Posterior cingulate gyrus (tissue), 11 donors: ENCODE measurements around the gene NPM1.

ENCODE experiments used
- DNase-seq, 10 donors: peaks; one replicate each; pipeline versions ENCODE4 v3.0.0 to v3.0.0-alpha.2; 2020 to 2021; ENCODE audit warnings: mixed read lengths in 3 of 10
- intact Hi-C: fragments of 100-400 bp; cut with DNase I; formaldehyde crosslinking; loops from one replicate; pipeline ENCODE4 v1.15.1; 2023

The NPM1 gene

GRCh38 chr5:171422902-171423663, 35.4 kb downstream of the NPM1 start:
- peak in 3 of 10 donors; percentile 44 to 75 (median 53) for DNase-seq
- intact Hi-C loops = no loop called here

DNA sequence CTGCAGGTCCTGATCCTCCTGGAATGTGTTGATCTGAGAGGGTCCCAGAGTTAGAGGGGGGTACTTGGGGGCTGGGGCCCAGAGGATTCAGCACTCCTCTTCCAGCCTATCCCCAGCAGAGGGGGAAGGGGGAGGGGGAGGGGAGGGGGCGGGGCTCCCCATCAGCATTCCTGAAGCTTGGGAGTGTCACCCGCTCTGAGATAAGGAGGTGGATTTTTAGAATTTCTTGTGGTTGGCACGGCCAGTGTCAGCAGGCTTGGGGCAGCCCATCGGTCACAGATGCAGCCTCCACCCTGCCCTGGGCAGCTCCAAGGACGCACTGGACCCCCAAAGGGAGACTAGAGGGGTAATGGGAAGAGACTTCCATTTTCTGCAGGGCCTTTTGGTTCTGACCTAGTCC, 37.1 kb downstream of the NPM1 start:
- peak in 3 of 10 donors; percentile 38 to 57 (median 39) for DNase-seq
- intact Hi-C loops = no loop called here

DNA sequence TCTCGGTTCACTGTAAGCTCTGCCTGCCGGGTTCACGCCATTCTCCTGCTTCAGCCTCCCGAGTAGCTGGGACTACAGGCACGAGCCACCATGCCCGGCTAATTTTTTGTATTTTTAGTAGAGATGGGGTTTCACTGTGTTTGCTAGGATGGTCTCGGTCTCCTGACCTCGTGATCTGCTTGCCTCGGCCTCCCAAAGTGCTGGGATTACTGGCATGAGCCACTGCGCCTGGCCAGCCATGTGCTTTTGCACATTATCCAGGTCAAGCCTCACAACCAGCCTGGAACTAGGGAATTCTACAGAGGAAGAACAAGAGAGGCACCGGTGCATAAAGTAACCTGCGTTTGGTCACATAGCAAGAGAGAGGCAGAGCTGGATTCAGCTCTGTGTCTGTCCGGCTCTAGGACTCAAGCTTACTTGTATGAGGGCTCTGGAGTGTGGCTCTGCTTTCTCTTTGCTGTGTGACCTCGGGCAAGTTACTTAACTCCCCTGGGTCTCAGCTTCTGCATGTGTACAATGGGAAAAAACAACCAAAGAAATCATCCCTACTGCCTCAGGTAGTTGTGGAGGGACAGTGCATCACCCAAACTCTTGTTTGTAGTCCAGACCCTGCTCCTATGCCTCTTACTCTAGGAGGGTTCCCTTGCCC, 38.1 kb downstream of the NPM1 start:
- intact Hi-C loops = no loop called here
- peak in 3 of 10 donors; percentile 15 to 37 (median 35) for DNase-seq

DNA sequence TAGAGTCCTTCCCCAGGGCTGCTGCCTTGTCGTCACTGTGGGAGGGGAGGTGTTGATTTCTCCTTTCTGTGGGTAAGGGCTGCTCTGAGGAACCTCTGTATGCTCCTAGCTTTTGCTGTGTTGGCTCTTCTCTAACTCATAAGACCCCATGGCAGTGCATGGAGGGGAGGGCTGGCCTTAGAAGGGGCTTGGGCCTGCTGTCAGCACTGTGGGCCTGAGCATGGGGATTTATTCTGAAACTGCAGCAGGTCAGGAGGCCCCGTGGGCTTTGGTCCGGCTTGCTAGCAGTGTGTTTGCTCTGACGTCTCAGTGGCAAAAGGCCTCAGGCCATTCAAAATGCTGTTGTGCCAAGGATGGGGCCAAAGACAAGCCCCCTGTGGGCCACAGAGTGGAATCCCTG, 38.6 kb downstream of the NPM1 start:
- DNase-seq = peak in 2 of 10 donors; percentile 15 to 43
- intact Hi-C loops = no loop called here

GRCh38 chr5:171426680-171427079, 39.0 kb downstream of the NPM1 start:
- intact Hi-C loops = no loop called here
- peak in 1 of 10 donors; percentile 31 for DNase-seq

DNA sequence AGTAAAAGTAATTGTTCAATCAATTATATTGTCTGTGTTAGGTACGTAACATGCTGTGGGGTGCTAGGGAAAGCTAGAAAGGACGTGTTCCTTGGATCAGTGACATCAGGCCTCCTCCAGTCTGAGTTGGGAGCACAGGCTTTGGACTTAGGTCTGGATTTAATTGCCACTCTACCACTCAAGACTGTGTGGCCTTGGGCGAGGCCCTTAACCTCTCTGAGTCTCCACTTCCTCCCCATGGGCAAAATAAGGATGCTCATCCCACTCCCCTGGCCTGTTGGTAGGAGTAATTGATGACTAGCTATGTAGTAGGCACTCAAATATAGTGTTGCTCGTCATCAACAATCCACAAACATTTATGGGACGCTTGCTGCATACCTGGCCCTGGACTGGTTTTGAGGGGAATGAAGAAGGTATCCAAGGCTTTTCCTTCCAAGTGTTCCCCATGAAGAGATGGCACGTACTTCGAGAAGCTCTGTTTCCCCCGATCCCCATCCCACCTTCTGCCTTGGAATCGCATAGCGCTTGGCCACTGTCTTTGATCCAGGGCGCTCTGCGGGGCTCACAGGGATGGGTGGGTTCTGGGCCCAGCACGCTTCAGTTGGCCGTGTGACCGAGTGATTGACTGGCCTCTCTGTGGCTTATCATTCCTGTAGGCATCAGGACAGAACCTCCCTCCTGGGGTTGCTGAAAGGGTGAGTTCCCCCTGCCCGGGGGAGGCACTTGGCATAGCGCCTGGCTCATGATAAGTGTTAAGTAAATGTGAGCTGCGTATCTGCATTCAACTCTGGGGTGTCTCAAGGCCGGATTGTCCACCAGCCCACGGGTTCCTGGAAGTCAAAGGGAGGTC, 39.9 kb downstream of the NPM1 start:
- intact Hi-C loops = no loop called here

DNA sequence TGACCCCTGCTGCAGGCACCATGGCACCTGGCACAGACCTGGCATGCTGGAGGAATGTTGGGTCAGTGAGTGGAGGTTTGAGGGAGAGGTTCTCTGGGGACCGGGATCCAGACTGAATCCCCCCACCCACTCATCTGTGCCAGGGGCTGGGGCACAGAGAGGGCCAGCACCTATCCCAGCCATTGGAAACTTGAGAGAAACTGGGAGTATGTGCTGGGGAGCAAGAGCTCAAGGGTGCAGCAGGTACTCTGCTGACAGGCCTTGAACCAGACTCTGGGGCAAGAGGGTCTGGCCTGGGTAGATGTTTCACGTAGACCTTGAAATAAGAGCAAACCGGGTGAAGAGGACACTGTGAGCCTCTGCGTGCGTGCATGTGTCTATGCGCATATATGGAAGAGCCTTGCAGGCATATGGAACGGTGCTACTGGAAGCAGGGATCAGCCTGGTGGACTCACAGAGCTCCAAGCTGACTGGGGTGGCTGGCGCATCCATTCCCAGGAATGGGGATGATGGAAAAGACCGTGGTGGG, 40.6 kb downstream of the NPM1 start:
- peak in 3 of 10 donors; percentile 14 to 23 (median 18) for DNase-seq
- intact Hi-C loops = no loop called here

More for the DNA sequence above, 39.9 kb downstream of the NPM1 start:
- DNase-seq = peak in 3 of 10 donors; percentile 37 to 39 (median 39)

GRCh38 chr5:171428809-171429542, 41.3 kb downstream of the NPM1 start:
- intact Hi-C loops = no loop called here
- DNase-seq = peak in 4 of 10 donors; percentile 2 to 60 (median 31)

GRCh38 chr5:171429543-171429910, 41.9 kb downstream of the NPM1 start:
- peak in 3 of 10 donors; percentile 3 to 65 (median 58) for DNase-seq

GRCh38 chr5:171431251-171431777, 43.7 kb downstream of the NPM1 start:
- intact Hi-C loops = no loop called here
- DNase-seq = peak in 4 of 10 donors; percentile 1 to 28 (median 8)

More at GRCh38 chr5:171429543-171429910, 41.9 kb downstream of the NPM1 start:
- intact Hi-C loops = no loop called here

DNA sequence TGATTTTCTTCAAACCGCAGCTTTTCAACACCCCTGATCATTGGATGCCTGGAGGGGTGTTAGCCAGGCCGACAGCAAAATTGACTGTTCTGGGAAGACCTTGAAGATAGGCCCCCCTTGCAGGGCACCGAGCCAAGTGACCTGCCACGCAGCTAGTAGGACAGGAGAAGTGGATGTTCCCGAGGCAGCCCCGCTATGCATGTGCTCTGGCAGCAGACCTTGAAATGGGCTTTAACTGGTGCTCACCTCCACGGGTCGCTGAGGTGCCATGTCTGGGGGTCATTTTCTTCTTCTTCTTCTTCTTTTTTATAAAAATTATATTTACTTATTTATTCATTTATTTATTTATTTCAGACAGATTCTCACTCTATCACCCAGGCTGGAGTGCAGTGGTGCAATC, 44.4 kb downstream of the NPM1 start:
- peak in 3 of 10 donors; percentile 62 to 77 (median 62) for DNase-seq

GRCh38 chr5:171432583-171433351, 45.1 kb downstream of the NPM1 start:
- DNase-seq = peak in 3 of 10 donors; percentile 25 to 69 (median 48)
- intact Hi-C loops = no loop called here

More for the DNA sequence above, 44.4 kb downstream of the NPM1 start:
- intact Hi-C loops = no loop called here

DNA sequence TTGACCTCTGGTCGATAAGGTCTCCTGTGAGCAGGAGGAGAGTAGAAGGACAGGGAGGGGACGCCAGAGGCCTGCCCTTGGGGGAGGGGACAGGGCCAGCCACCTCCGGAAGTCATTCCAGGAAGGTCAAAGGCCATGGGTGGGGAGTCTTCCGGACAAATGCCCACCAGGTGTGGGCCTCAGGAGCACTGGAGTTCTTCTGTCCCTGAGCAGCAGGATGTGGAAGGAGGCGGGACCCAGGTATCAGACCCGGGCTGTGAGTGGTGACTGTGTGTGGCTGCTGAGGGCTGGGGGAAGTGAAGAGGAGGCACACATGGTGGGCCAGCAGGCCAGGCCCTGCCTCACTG, 45.7 kb downstream of the NPM1 start:
- DNase-seq = peak in 3 of 10 donors; percentile 11 to 65 (median 43)
- intact Hi-C loops = no loop called here

DNA sequence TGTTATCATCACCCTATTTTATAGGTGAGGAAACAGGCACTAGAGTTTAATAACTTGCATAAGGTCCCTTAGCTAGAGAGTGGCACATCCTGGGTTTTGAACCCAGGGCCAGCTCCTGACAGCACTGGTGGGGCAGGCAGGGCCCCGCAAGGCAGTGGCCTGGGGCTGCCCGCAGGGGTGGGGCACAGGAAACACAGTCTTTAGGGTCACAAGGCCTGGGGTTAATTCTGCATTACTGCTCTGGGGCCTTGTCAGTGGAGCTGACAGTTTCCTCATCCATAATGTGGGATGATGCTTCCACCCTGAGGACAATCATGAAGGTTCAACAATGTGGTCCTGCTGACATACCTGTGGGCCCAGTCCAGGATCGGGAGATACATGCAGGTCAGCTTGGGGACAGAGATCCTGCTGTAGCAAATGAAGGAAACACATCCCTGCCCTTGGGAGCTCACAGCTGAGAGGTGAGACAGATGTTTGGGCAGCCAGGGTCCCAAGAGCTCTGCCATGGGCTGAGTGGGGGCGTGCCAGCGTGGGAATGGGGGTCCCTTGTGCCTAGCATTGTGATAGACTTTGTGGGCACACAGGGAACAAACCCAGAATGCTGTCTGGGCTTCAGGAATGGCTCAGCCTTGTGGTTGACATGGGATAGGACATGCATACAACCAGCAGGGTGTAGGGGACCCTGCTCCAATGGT, 46.5 kb downstream of the NPM1 start:
- intact Hi-C loops = no loop called here
- peak in 3 of 10 donors; percentile 26 to 63 (median 57) for DNase-seq

GRCh38 chr5:171434874-171435273, 47.2 kb downstream of the NPM1 start:
- peak in 3 of 10 donors; percentile 40 to 52 (median 46) for DNase-seq
- intact Hi-C loops = no loop called here

- peak in 3 of 10 donors; percentile 57 to 77 (median 57) for DNase-seq
- intact Hi-C loops = no loop called here
These were observed 48.3 kb downstream of the NPM1 start for GRCh38 chr5:171435908-171436307.

GRCh38 chr5:171436804-171437285, 49.2 kb downstream of the NPM1 start:
- peak in 2 of 10 donors; percentile 49 to 53 for DNase-seq
- intact Hi-C loops = no loop called here

GRCh38 chr5:171437286-171437821, 49.7 kb downstream of the NPM1 start:
- DNase-seq = peak in 2 of 10 donors; percentile 58 to 79
- intact Hi-C loops = no loop called here
